CD4-positive, alpha-beta T cell (primary cell): ENCODE results near the gene ONECUT3. TPM values are rescaled to one million over a fixed set of nuclear protein-coding genes. Genes with fewer than 3 reads are reported as not detected.

Source experiments
- ATAC-seq: fragments of 200-7000 bp; cut with Tn5 transposase; one replicate; pipeline ENCODE4 v1.10.0; 2022; ENCODE audit warnings: mild to moderate bottlenecking; ENCODE audit not compliant: poor library complexity
- CTCF ChIA-PET: fragments of 350-600 bp; sonication (Branson Sonifier 250); formaldehyde crosslinking; loops from one replicate; lab custom pipeline; 2021; ENCODE audit warnings: antibody characterized with exemption, inconsistent platforms; lab: Charles Lee
- POLR2A ChIA-PET: fragments of 350-600 bp; sonication (Branson Sonifier 250); formaldehyde crosslinking; loops from one replicate; lab custom pipeline; 2021; ENCODE audit warnings: antibody characterized with exemption, inconsistent platforms; lab: Charles Lee
- DNase-seq, 14 experiments: peaks; one replicate each; pipeline ENCODE4 v3.0.0-alpha.2; 2013 to 2020; ENCODE audit warnings: mixed read lengths in 2 of 14
- H3K27ac ChIP-seq, 2 donors: one replicate each; pipeline versions ENCODE4 v1.5.1 to v1.7.0; 2013; ENCODE audit warnings: low read length in 2 of 2, low read depth in 1 of 2, mild to moderate bottlenecking in 1 of 2
- H3K27me3 ChIP-seq, 2 experiments: 1 replicate in 1 of 2; 2 replicates in 1 of 2; pipeline versions ENCODE4 v1.6.1 to v1.7.0; 2013; ENCODE audit warnings: low read length in 2 of 2, control low read depth in 1 of 2, mild to moderate bottlenecking in 1 of 2, moderate library complexity in 1 of 2; ENCODE audit not compliant: insufficient read depth in 2 of 2, control insufficient read depth in 1 of 2
- H3K36me3 ChIP-seq: one replicate; pipeline ENCODE4 v1.6.1; 2013; ENCODE audit warnings: low read length, control low read depth; ENCODE audit not compliant: insufficient read depth
- H3K4me1 ChIP-seq: one replicate; pipeline ENCODE4 v1.6.1; 2013; ENCODE audit warnings: low read length, control low read depth; ENCODE audit not compliant: insufficient read depth
- H3K4me3 ChIP-seq: one replicate; pipeline ENCODE4 v1.5.1; 2013; ENCODE audit warnings: mild to moderate bottlenecking, low read length, moderate library complexity
- H3K9me3 ChIP-seq, 2 experiments: 1 replicate in 1 of 2; 2 replicates in 1 of 2; pipeline versions ENCODE4 v1.6.1 to v1.7.0; 2013; ENCODE audit warnings: low read length in 2 of 2, mild to moderate bottlenecking in 2 of 2, control low read depth in 1 of 2, moderate library complexity in 1 of 2; ENCODE audit not compliant: control insufficient read depth in 1 of 2, insufficient read depth in 1 of 2
- H3K27ac Mint-ChIP-seq: one replicate; pipeline ENCODE4 v1.8.0; 2020; ENCODE audit warnings: mixed read lengths
- H3K27me3 Mint-ChIP-seq: one replicate; pipeline ENCODE4 v1.8.0; 2021; ENCODE audit warnings: mixed read lengths
- H3K36me3 Mint-ChIP-seq: one replicate; pipeline ENCODE4 v1.8.0; 2021; ENCODE audit warnings: low read depth, mixed read lengths
- H3K4me1 Mint-ChIP-seq: one replicate; pipeline ENCODE4 v1.8.0; 2021; ENCODE audit warnings: low read depth, mixed read lengths
- H3K4me3 Mint-ChIP-seq: one replicate; pipeline ENCODE4 v1.8.0; 2020; ENCODE audit warnings: mild to moderate bottlenecking, mixed read lengths
- H3K9me3 Mint-ChIP-seq: one replicate; pipeline ENCODE4 v1.8.0; 2020; ENCODE audit warnings: mixed read lengths
- CTCF ChIP-seq: fragments of 200-600 bp; IDR thresholded peaks from one replicate; pipeline ENCODE4 v1.8.0; 2022; ENCODE audit warnings: antibody characterized with exemption, mild to moderate bottlenecking
- intact Hi-C, 2 experiments: fragments of 100-400 bp; cut with DNase I in 1 of 2; cut with micrococcal nuclease in 1 of 2; formaldehyde crosslinking; loops; one replicate each; pipeline versions ENCODE4 v1.15.1 to v1.9.0; 2023 to 2025; cut with DNase I, micrococcal nuclease
- total RNA-seq, 174 experiments: library from RNA in 2 of 174; stranded (reverse) in 2 of 174; gene quantifications; one replicate each; pipeline ENCODE4 v1.2.3 and lab custom pipeline; 2021 to 2026

Gene ONECUT3
- total RNA-seq, 2 experiments from 2014 or later: not detected

GRCh38 chr19:1707240-1707639 lies 46.1 kb upstream of the ONECUT3 start:
- no peak for ATAC-seq
- Mint-ChIP-seq H3K27ac (no peak overlapping the region), H3K4me1 (no peaks in the 10 kb centered on the region), H3K4me3 (no peak overlapping the region), H3K36me3 (no peaks in the 10 kb centered on the region), H3K27me3 (peaks cover 30% of the 10 kb centered on the region), H3K9me3 (no peaks in the 10 kb centered on the region)
- peaks cover 0 to 18% of the 10 kb centered on the region in 2 experiments for H3K9me3 ChIP-seq
- H3K4me3 ChIP-seq: no peak overlapping the region
- H3K27me3 ChIP-seq: peaks cover 5 to 6% of the 10 kb centered on the region in 2 experiments
- H3K36me3 ChIP-seq: no peaks in the 10 kb centered on the region
- no peak overlapping the region for H3K27ac ChIP-seq
- intact Hi-C loops: no loop called here
- no peak for TF ChIP-seq CTCF
- DNase-seq: no peak
- H3K4me1 ChIP-seq: no peaks in the 10 kb centered on the region
- CTCF ChIA-PET: no interaction called here
- POLR2A ChIA-PET: no interaction called here

- no peaks in the 10 kb centered on the region for H3K4me1 Mint-ChIP-seq
- intact Hi-C loops: no loop called here
- H3K4me1 ChIP-seq: no peaks in the 10 kb centered on the region
- no peak for DNase-seq
- CTCF ChIA-PET: no interaction called here
- H3K36me3 Mint-ChIP-seq: no peaks in the 10 kb centered on the region
- POLR2A ChIA-PET: interaction anchor here (0.6 kb wide), 1 partner anchor 183 kb away, joined by 3 read pairs; no protein-coding TSS in a partner anchor
- H3K27ac Mint-ChIP-seq: no peak overlapping the region
- no peak for TF ChIP-seq CTCF
- H3K9me3 Mint-ChIP-seq: no peaks in the 10 kb centered on the region
- no peak overlapping the region for H3K27ac ChIP-seq
- H3K4me3 Mint-ChIP-seq: no peak overlapping the region
- no peak for ATAC-seq
- H3K9me3 ChIP-seq: peaks cover 4 to 8% of the 10 kb centered on the region in 2 experiments
- H3K27me3 Mint-ChIP-seq: peaks cover 36% of the 10 kb centered on the region
- peaks cover 16 to 26% of the 10 kb centered on the region in 2 experiments for H3K27me3 ChIP-seq
- H3K4me3 ChIP-seq: no peak overlapping the region
- H3K36me3 ChIP-seq: no peaks in the 10 kb centered on the region
These were observed 40.1 kb upstream of the ONECUT3 start for GRCh38 chr19:1713170-1713569.

- no peaks in the 10 kb centered on the region for H3K36me3 Mint-ChIP-seq
- Histone ChIP-seq H3K27ac (no peak overlapping the region), H3K4me1 (peaks cover 3% of the 10 kb centered on the region), H3K4me3 (no peak overlapping the region), H3K36me3 (no peaks in the 10 kb centered on the region), H3K27me3 (peaks cover 34 to 39% of the 10 kb centered on the region in 2 experiments), H3K9me3 (peaks cover 4 to 8% of the 10 kb centered on the region in 2 experiments)
- no peaks in the 10 kb centered on the region for H3K4me1 Mint-ChIP-seq
- no peaks in the 10 kb centered on the region for H3K9me3 Mint-ChIP-seq
- no peak for TF ChIP-seq CTCF
- intact Hi-C loops: no loop called here
- ChIA-PET CTCF (no interaction called here), POLR2A (no interaction called here)
- DNase-seq: no peak
- no peak overlapping the region for H3K27ac Mint-ChIP-seq
- H3K27me3 Mint-ChIP-seq: peaks cover 40% of the 10 kb centered on the region
- ATAC-seq: no peak
- H3K4me3 Mint-ChIP-seq: no peak overlapping the region
These were observed 37.8 kb upstream of the ONECUT3 start for GRCh38 chr19:1715540-1715939.
